Measurements from ENCODE around the gene CEP128.

Gene CEP128

GRCh38 chr14:80659783-80660182 is 281.8 kb downstream of the CEP128 start:
- FAIRE-seq = no peak

GRCh38 chr14:80658733-80659132 is 282.8 kb downstream of the CEP128 start:
- no peak for FAIRE-seq

- FAIRE-seq = no peak
These were observed 283.4 kb downstream of the CEP128 start for GRCh38 chr14:80658155-80658554.

GRCh38 chr14:80653956-80654355 is 287.6 kb downstream of the CEP128 start:
- no peak for FAIRE-seq

- no peak for FAIRE-seq
These were observed 295.7 kb downstream of the CEP128 start for GRCh38 chr14:80645667-80646413.

GRCh38 chr14:80644826-80645225 is 296.7 kb downstream of the CEP128 start:
- no peak for FAIRE-seq

GRCh38 chr14:80638620-80639515 is 302.7 kb downstream of the CEP128 start:
- no peak for FAIRE-seq

- no peak for FAIRE-seq
These were observed 303.6 kb downstream of the CEP128 start for GRCh38 chr14:80637756-80638619.

GRCh38 chr14:80636071-80636470 is 305.5 kb downstream of the CEP128 start:
- FAIRE-seq = no peak

GRCh38 chr14:80634106-80634758 is 307.3 kb downstream of the CEP128 start:
- no peak for FAIRE-seq

GRCh38 chr14:80629606-80630005 is 311.9 kb downstream of the CEP128 start:
- FAIRE-seq = peak; percentile 14

GRCh38 chr14:80628547-80628946 is 313.0 kb downstream of the CEP128 start:
- FAIRE-seq = no peak

- no peak for FAIRE-seq
These were observed 313.8 kb downstream of the CEP128 start for GRCh38 chr14:80627745-80628144.

- no peak for FAIRE-seq
These were observed 317.0 kb downstream of the CEP128 start for GRCh38 chr14:80624581-80624980.

GRCh38 chr14:80621701-80622100 is 319.8 kb downstream of the CEP128 start:
- no peak for FAIRE-seq

GRCh38 chr14:80620434-80620833 is 321.1 kb downstream of the CEP128 start:
- no peak for FAIRE-seq

- FAIRE-seq = no peak
These were observed 322.7 kb downstream of the CEP128 start for GRCh38 chr14:80618751-80619329.

GRCh38 chr14:80615831-80616230 is 325.7 kb downstream of the CEP128 start:
- FAIRE-seq = no peak

GRCh38 chr14:80609055-80609454 is 332.5 kb downstream of the CEP128 start:
- FAIRE-seq = no peak

GRCh38 chr14:80608563-80608962 is 333.0 kb downstream of the CEP128 start:
- FAIRE-seq = no peak

GRCh38 chr14:80607430-80608190 is 333.9 kb downstream of the CEP128 start:
- FAIRE-seq = no peak
